DMS53 treated with DMSO at 0.1 percent for 48 hours (cell line): Measurements from ENCODE around the gene MINDY2.
"Not testable (repeated sequence)": the region's sequence is repeated elsewhere in the genome, so short reads cannot be mapped to it uniquely, and the experiment has no call there.

Source experiments
- DNase-seq: peaks from one replicate; lab custom pipeline; 2025; ENCODE audit not compliant: unreplicated experiment; lab: John Stamatoyannopoulos, UW

The MINDY2 gene

DNA sequence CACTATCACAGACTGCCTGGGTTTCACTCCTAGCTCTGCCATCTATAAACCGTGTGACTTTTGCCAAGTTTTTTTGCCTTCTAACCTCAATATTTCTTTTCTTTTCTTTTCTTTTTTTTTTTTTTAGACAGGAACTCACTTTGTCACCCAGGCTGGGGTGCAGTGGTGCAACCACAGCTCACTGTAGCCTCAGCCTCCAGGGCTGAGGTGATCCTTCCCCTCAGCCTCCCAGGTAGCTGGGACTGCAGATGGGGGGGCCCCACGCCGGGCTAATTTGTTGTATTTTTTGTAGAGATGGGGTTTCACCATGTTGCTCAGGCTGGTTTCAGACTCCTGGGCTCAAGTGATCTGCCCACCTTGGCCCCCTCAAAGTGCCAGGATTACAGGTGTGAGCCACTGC, 18.4 kb upstream of the MINDY2 start:
- no peak for DNase-seq

DNA sequence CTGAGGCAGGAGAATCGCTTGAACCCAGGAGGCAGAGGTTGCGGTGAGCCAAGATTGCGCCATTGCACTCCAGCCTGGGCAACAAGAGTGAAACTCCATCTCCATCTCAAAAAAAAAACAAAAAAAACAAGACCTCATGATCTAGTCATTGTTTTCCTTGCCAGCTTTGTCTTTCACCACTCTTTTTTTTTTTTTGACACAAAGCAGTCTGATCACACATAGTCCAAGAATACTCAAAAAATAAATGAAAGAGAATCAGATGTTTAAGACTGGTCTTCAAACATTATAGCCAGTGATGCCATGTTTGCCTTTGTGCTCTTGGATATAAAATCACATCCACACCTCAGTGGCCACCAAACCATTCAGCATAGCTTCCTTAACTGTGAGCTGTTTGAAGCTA, 15.8 kb upstream of the MINDY2 start:
- DNase-seq = no peak

DNA sequence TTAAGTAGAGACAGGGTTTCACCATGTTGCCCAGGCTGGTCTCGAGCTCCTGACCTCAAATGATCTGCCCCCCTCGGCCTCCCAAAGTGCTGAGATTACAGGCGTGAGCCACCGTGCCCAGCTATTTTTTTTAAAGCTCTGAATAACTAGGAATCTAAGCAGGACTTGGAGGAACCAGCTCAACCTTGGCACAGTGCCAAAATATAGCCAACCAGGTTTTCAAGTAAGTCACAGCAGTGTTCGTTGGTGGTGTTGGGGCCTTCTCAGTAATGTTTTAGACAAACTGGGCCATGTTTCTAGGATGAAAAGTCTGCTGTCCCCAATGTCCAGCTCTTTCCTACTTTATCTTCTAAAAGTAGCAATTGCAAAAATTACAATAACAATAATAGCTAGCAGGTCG, 15.1 kb upstream of the MINDY2 start:
- DNase-seq = no peak

DNA sequence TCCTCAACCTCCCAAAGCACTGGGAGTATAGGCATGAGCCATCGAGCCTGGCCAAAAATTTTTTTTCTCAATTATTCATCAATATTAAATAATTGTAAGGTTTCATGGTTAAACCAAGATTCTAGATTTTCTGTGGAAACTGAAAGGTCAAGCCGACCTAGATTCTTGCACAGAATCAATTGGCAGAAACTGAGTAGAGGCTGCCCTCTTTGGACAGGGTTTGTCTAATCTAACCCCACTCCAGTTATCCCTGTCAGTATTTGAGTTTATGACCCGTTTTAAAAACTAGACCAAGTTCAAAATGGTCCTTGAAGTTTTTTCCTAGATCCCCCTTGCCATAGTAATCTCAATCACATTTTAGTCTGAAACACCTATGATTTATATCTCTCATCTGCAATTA, 13.0 kb upstream of the MINDY2 start:
- no peak for DNase-seq

DNA sequence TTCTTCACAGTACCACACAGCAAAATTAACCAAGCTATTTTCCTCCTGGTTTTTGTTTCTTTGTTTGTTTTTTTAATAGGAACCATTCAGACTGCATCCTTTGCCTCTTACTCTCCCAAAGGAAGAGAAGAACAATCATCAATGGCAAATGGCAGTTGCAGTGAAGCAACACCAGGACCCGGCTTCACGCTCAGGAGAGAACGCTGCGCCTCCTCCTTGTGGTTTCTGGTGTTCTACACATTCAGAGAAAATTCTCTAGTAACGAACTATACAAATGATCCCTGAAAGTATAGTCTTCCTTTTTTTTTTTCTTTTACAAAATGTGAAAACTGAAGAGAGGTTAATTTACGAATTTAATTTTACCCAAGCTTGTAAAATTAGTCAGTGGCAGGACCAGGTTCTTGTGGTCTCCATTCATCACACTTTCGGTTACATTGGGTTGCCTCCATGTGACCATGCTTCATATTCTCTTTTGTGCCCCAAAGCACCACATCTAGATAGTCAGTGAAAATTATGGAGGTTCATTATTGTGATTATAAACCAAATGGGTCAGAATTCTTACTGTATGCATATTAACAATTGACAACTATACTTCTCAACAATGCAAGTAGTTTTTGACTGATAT, 10.6 kb upstream of the MINDY2 start:
- no peak for DNase-seq

DNA sequence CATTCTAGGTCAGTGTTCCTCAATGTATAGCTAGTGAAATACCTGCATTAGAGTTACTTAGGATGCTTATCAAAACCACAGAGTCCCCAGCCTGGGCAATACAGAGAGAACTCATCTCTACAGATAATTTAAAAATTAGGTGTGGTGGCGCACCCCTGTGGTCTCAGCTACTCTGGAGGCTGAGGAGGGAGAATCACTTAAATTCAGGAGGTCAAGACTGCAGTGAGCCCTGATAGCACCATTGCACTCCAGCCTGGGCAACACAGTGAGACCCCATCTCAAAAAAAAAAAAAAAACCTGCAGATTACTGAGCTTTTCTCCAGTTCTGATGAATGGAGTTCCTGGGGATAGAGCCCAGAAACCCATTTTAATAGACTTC, 10.1 kb upstream of the MINDY2 start:
- DNase-seq = no peak

DNA sequence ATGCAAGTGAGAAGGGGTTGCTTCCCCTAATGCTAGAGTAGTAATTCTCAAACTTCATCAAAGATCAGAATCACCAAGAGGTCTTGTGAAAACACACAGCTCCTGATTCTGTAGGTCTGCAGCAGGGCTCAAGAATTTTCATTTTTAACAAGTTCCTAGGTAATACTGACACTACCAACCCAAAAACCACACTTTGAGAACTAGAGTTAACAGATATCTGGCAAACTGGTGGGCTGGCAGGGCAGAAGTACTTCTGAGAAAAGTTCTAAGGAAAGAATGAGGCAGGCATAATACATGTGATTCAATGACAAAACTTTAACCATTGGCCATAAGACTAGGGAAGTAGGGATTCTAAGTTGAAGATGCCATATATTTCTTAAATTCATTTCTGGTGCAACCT, 8.8 kb upstream of the MINDY2 start:
- DNase-seq = no peak

DNA sequence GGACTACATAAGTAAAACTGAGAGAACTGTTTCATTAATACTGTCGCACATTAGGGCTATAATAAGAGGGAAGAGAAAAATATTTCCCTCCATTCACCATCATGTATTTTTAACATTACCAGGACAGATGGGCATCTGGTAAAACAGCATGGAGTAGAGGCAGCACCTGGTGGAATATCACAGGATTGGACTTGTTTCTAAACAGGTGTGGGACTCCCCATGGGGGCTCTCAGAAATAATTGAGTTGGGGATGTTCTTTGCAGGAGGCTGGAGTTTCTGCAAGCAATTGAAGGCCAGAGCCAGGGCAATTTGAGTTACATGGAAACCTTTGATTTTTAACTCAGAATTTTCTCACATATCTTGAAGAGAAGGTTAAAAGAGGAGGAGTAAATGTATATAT, 8.4 kb upstream of the MINDY2 start:
- DNase-seq = no peak

DNA sequence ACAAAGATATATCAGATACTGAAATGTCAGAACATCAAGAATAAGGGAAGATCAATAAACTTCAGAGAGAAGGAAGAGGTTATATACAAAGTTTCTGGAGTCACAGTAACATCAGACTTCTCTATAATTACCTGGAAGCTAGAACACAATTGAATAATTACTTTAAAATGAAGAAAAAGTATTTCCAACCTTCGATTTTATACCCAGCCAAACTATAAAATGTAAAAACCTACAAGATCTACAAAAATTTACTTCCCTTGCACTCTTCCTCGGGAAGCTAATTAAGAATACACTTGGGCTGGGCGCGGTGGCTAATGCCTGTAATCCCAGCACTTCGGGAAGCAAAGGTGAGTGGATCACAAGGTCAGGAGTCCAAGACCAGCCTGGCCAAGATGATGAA, 6.6 kb upstream of the MINDY2 start:
- no peak for DNase-seq

DNA sequence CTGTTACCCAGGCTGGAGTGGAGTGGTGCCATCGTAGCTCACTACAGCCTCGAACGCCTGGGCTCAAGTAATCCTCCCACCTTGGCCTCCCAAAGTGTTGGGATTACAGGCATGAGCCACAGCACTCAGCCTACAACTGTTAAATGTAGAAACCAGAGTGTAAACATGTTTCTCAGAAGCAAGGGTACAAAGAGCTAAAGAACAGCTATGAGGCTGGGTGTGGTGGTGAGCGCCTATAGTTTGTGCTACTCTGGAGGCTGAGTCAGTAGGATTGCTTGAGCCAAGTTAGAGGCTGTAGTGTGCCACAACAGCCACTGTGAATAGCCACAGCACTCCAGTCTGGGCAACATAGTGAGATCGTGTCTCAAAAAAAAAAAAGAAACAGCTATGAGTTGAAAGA, 4.8 kb upstream of the MINDY2 start:
- DNase-seq = no peak

DNA sequence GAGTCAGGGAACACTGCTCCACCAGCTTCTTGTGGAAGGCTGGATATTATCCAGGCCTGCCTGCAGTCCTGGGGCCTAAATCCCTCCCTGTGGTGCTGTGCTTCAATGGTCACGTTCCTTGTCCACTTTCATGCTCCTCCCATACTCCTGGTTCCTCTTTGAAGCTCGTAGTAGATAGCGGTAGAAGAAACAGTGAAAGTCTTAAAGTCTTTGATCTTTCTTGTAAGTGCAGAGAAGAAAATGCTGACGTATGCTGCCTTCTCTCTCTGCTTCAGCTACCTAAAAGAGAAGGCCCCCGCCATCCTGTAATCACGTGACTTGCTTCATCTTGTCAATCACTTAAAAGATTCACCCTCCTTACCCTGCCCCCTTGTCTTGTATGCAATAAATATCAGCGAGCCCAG, 2.5 kb upstream of the MINDY2 start:
- not testable (repeated sequence) for DNase-seq

DNA sequence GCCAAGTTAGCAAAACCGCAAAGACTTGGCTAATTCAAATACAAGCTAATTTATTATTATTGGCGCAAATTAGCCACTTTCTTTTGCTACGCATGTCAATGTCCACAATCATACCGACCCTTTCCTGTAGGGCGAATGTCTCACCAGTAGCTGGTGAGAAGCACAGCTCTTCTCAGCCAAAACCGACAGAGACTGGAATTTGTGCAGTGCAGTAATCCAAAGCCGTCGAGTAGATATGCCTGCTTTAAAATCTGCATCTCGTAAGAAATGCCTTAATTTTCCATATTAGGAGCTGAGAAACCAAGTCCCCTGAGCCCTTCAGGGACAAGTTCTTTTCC, 614 bp upstream of the MINDY2 start:
- DNase-seq = peak; percentile 64

DNA sequence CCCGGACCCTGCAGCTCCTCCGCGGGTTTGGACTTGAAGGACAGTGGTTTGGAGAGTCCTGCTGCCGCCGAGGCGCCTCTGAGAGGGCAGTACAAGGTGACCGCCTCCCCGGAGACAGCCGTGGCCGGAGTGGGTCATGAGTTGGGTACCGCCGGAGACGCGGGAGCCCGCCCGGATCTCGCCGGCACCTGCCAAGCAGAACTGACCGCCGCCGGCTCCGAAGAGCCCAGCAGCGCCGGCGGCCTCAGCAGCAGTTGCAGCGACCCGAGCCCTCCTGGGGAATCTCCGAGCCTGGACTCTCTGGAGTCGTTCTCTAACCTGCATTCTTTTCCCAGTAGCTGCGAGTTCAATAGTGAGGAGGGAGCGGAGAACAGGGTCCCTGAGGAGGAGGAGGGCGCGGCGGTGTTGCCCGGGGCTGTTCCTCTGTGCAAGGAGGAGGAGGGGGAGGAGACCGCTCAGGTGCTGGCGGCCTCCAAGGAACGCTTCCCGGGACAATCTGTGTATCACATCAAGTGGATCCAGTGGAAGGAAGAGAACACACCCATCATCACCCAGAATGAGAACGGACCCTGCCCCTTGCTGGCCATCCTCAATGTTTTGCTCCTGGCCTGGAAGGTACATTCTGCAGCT, 634 bp downstream of the MINDY2 start:
- DNase-seq = no peak

DNA sequence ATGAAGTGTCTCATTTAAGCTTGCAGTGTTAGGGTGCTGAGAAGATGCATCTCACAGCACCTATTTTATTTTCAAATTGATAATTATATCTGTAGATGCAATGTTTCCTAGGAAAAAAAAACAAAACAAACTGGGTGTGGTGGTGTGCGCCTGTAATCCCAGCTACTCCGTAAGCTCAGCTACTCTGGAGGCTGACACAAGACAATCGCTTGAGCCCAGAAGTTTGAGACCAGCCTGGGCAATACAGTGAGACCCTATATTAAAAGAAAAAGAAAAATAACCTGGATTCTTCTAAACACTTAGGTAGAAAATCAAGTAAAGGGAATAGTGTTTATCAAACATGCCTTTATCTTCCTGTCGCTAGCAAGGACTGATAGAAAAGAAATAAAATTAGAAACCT, 1.9 kb downstream of the MINDY2 start:
- no peak for DNase-seq

DNA sequence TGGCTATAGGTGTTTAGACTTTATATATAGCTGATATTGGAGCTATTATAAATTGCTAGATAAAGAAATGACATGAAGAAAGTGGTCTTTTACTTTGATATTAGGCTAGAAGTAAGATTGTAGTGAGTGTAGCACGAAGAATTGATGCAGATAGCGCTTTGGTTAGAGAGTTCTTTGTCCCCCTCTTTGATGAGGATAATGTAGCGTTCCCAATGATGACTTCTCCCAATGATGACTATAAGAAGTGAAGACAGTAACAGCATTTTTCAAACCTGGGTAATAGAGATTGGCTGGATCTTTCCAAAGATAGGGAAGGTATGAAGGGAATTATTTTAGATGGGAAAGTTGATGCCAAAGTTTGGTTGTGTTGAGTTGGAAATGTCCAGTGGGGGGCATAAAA, 4.3 kb downstream of the MINDY2 start:
- no peak for DNase-seq

DNA sequence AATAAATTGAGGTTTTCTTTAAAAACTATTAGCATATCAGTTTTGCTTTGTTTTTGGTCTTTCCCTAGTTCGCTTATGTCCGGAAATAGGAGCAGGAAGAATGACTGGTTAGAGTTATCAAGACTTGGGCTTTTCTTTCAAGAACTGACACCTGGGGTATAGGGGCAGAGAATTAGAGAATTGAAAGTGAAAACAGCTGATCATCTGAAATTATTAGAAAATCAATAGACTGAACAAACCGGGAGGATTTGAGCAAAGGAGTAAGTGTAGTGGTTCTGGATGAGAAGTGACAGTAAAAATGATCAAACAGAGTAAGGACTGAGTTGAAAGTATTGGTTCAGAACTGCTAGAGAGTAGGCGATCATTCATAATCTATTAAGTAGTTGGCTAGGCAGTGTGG, 6.0 kb downstream of the MINDY2 start:
- no peak for DNase-seq

DNA sequence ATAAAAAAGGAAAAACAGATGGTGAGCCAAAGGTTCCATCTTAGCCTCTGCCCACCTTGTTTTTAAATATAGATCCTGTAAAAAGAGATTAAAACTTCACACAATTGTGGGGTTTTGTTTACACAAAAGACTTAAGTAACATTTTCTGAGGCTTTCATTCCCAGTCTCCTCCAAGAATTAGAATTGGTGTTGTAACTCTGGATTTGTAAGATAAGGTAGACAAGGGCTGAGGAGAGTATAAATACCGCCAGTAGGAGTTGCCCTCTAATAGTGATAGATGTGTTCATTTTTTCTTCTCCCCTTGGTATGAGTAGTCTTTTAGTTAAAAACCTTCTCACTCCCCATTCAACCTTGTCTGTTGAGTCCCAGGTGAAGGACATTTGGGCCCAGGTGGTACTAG, 8.5 kb downstream of the MINDY2 start:
- DNase-seq = no peak

DNA sequence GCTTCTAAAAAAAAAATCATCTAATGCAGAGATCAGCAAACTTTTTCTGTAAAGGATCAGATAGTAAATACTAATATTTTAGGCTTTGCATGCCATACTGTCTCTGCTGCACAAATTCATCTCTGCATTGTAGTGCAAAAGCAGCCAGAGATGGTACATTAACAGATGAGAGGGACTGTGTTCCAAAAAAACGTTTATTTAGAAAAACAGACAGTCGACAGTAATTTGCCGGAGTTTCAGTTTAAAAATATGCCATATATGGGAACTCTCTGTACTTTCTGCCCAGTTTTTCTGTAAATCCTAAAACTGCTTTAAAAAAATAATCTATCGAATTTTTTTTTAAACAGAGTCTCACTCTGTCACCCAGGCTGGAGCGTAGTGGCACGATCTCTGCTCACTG, 14.3 kb downstream of the MINDY2 start:
- no peak for DNase-seq

DNA sequence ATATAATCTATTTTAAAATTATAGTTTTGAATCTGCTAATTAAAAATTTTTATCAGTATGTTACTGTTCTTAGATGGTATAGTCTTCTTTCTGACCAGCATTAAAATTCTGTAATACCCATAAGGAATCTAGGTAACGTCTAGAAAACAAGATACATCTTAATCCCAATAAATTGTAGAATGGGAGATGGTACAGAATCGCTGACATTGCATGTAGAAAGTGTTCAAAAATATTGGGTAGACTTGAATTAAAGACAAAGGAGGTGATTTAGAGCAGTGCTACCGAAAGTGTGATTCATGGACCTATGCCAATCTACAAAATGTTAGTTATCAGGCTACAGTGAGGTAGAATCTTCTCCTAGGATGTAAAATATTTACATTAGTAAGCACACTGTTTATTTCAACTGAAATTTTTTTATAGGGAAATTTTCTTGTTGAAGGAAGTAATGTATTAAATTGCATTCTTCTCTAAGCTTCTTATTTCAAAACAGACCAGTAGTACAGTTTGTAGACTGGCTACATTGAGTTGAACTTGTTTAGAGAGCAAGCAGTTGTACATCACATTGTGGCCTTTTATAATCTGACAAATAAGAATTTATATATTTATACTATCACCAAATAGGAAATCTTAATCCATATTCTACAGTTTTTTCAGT, 17.1 kb downstream of the MINDY2 start:
- no peak for DNase-seq

DNA sequence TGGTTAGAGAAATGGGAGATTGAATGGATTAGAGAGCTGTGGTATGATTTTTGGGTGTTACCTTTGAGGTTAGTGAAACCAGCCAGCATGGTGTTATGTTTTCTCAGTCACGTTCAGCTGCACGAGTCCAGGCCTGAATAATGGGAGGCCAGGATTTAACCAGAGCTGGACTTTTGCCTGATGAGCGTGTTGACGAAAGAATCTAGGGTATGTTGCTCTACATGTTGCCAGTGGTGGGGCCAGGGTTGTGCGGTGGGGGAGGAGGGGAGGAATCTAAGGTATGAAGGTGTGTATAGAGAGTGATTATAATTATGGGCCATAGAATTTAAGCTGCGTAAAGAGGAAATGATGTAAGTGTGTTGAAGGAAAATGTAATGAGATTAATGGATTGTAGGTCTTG, 22.8 kb downstream of the MINDY2 start:
- no peak for DNase-seq

DNA sequence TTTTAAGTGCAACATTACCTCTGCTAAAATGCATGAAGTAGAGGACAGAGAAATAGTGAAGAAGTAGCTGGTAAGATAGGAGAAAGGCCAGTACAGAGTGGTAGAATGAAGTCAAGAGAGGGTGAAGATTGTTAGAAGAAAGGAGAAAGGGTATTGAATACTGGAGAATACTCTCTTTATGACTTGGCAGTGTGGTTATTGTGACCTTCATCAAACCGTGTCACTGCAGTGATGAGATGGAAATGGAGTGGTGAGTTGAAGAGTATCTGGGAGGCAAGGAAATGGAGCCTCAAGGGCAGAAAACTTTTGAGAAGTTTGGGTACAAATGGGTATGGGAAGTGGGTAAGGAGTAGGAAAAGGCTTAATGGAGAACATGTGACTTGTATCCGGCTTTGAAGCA, 24.7 kb downstream of the MINDY2 start:
- DNase-seq = no peak

DNA sequence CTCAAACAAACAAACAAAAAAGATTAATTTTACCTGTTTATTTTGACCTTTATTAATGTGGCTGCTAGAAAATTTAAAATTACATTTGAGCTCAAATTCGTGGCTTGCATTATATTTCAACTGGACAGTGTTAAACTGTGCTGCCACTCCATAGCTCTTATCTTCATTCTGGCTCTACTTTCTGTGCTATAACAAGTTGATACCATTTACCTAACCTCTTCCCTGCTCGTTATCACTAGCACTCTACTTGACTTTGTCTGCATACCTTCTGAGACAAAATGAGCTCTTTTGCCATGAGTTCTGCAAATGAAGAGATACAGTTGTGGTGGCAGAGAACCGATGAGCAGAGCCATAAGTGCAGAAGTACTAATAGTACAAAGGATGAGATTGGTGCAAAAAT, 26.4 kb downstream of the MINDY2 start:
- DNase-seq = no peak

DNA sequence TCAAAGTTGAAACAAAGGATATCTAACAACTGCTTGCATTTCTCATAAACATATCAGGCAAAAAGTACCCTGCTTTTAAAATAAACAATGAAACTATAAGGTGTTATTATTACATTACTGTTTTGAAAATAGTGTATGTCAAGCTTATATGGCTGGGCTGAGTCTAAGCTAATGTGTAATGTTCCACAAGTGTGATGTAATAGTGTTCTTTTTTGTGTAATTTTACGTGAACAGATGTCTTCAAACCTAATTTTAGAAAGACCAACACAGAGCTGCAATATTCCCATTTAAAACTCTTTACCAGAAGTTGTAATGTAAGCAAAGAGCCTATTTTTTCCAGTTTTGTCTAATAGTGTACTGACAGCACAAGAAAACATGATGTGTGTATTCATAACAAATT, 34.0 kb downstream of the MINDY2 start:
- DNase-seq = no peak
